GM06990 (cell line): ENCODE results near the gene GLI2.

ENCODE experiments used
- DNase-seq: peaks from one replicate; pipeline ENCODE4 v3.0.0-alpha.2; 2011; ENCODE audit not compliant: insufficient read length; ENCODE audit errors: extremely low read depth
- H3K27me3 ChIP-seq: replicated peaks from 2 replicates; pipeline ENCODE4 v1.6.0; 2011; ENCODE audit warnings: low read length; ENCODE audit not compliant: control insufficient read depth, insufficient read depth
- H3K36me3 ChIP-seq: 2 replicates; pipeline ENCODE4 v1.5.1; 2011; ENCODE audit warnings: low read length; ENCODE audit not compliant: control insufficient read depth, insufficient read depth
- H3K4me3 ChIP-seq: replicated peaks from 2 replicates; pipeline ENCODE4 v1.5.1; 2011; ENCODE audit warnings: low read depth, mild to moderate bottlenecking, control low read depth, low read length
- CTCF ChIP-seq: IDR thresholded peaks from 2 replicates; pipeline ENCODE4 v1.5.1; 2011; ENCODE audit warnings: low read length, control low read depth, mild to moderate bottlenecking, inconsistent platforms; ENCODE audit not compliant: insufficient read depth, poor library complexity, severe bottlenecking

Gene GLI2

GRCh38 chr2:120729406-120730399, 6.0 kb upstream of the GLI2 start:
- TF ChIP-seq CTCF = no peak
- Histone ChIP-seq H3K4me3 (no peak overlapping the region), H3K27me3 (peaks cover 3% of the 10 kb centered on the region), H3K36me3 (no peaks in the 10 kb centered on the region)
- DNase-seq = no peak

DNA sequence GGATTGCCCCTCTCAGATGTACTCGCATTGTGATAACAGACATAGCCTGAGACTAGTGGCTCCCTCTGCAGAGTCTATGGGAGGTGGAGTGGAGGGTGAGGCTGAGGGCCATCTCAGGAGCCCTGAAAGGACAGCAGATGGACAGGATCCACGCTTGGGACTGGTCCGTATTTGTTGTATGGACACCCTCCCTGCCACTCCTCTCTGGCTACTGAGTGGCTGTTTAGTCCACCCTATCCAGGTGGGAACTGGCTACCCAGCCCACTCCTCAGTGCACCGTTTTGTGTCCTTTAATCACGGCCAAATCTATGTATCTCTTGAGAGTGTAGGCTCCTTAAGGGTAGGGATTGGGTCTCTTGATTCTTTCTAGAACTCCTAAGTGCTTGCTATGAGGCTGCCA, 4.5 kb upstream of the GLI2 start:
- no peak for DNase-seq
- Histone ChIP-seq H3K4me3 (no peak overlapping the region), H3K27me3 (peaks cover 3% of the 10 kb centered on the region), H3K36me3 (no peaks in the 10 kb centered on the region)
- TF ChIP-seq CTCF = no peak

DNA sequence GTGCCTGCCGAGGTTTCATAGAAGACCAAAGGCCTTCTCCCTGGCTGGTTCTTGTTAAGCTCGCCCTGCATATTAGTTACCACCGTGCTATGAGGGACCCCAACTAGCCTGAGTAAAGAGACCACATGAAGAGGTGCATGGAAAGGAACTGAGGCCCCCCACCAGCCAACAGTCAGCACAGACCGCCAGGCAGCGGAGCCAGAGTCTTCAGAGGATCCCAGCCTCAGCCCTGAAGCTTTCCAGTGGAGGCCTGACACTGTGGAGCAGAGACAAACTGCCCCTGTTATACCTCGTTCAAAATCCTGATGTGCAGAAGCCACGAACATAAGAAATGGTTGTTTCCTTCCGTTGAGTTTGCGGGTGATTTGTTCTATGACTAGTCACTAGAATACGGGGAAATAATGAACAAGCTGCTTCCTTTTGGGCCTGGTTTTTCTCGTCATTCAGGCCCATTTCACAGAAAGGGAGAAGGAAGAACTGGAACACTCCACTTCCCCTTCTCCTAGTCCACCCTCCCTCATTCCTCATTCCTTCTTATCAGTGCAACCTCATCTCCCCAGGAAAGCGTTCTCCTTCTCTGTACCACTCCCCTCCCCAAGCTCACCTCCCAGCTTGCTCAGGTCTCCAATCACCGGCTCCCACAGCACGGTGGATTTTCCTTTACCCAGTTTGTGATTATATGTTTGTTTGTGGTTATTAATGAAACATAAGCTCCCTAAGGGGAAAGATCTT, 3.0 kb upstream of the GLI2 start:
- Histone ChIP-seq H3K27me3 (peaks cover 3% of the 10 kb centered on the region), H3K4me3 (no peak overlapping the region), H3K36me3 (no peaks in the 10 kb centered on the region)
- TF ChIP-seq CTCF = no peak
- no peak for DNase-seq

DNA sequence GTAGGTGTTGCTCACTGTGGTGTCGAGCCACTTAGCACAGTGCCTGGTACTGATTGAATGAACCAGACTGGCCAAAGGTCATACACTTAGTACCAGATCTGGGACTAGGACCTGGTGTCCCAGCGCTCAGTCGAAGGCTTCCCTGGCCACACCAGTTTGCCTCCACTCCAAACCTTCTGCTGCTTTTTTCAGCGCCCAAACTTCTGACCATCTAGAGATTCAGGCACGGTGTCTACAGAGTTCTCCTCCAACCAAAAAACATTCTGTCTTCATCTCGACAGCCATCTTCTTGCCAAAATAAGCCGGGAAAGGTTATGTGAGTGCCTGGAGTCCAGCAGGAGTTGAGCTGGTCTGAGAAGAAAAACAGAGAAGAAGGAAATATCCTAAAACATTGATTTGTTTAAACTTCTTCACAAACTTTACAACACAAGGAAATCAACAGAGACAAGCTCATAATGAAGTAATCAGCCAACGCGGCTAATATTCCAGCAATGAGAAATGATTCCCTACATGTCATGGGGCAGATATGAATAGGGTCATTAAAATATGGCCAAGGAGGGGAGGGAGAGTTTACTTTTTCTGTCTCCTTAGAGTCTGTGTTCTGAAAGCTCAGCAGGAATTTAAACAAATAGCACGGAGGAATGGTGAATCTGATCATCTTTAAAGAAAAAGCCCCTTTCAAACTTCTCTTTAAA, 2.3 kb upstream of the GLI2 start:
- no peak for DNase-seq
- Histone ChIP-seq H3K4me3 (no peak overlapping the region), H3K27me3 (peaks cover 3% of the 10 kb centered on the region), H3K36me3 (no peaks in the 10 kb centered on the region)
- TF ChIP-seq CTCF = no peak

DNA sequence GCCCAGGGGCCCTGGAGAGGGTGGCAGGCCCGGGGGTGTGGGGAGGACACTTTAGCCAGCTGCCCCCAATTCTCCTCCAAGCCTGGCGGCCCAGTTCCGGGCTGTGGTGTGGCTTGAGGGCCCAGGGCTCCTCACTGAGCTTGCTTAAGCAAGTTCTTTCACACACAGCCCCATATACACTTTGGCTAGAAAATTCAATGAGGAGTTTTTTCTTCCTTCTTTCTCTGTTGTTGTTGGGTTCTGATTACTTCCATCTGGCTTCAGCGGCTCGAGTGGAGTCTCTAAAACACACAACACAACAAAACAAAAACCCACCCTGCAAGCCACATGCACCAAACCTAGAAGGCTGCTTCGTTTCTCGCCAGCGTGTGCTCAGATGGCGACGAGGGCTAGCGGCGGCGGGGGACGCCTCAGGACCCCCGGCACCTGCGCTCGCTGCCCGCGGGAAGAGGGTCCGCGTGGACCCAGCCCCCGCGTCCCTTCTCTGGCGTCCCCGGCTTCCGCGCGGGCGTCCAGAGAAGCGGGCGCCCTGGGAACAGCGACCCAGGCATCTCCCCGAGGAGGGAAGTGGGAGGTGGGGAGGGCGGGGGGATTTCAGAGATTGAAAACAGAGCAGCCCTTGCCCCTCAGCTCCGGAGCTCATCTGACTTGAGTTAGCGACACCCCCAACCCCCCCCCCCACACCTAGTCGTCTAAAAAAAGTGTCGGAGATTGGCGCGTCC, 577 bp upstream of the GLI2 start:
- TF ChIP-seq CTCF = no peak
- no peaks in the 10 kb centered on the region for H3K36me3 ChIP-seq
- H3K4me3 ChIP-seq = no peak overlapping the region
- peaks cover 5% of the 10 kb centered on the region for H3K27me3 ChIP-seq
- DNase-seq = no peak
